ENCODE results near the gene FUT1.
A peak's percentile ranks its signal among the peaks of the same experiment; 100 is the strongest.

Gene FUT1

DNA sequence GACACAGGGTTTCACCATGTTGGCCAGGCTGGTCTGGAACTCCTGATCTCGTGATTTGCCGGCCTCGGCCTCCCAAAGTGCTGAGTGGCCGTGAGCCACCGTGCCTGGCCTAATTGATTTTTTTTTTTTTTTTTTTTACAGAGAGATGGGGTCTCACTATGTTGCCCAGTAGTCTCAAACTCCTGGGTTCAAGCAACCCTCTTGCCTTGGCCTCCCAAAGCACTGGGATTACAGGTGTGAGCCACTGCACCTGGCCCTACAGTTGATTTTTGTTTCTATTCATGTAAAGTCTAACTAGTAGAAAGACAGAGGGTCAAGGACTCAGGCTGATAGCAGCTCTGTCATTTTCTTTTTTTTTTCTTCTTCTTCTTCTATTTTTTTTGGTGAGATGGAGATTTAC lies 24.7 kb upstream of the FUT1 start:
- no CpG with 5 or more reads among the region's 5 CpGs for WGBS, 2 donors (ENCODE audit: extremely low coverage in 2 of 2, insufficient read length in 2 of 2, insufficient replicate concordance in 1 of 2)
- Histone ChIP-seq H2AFZ (ENCODE audit: low read length) (no peak overlapping the region), H3K14ac (ENCODE audit: low read length) (no peak overlapping the region), H3K27me3 (ENCODE audit: control insufficient read depth in 3 of 3, insufficient read depth in 3 of 3, low read depth in 1 of 3, low read length in 3 of 3) (peaks cover 0 to 3% (median 0%) of the 10 kb centered on the region in 3 experiments), H3K4me2 (ENCODE audit: insufficient read depth, low read length, poor library complexity, severe bottlenecking) (no peak overlapping the region), H3K4ac (ENCODE audit: low read length) (no peak overlapping the region), H3K79me1 (ENCODE audit: low read depth, low read length) (no peaks in the 10 kb centered on the region), H2BK12ac (ENCODE audit: low read length) (no peak overlapping the region), H4K8ac (ENCODE audit: low read depth, low read length) (no peak overlapping the region), H4K91ac (ENCODE audit: low read depth, low read length, poor library complexity) (no peak overlapping the region), H2BK15ac (ENCODE audit: low read length) (no peak overlapping the region), H3K36me3 (replicated peaks in 1 of 2; ENCODE audit: control insufficient read depth in 2 of 2, insufficient read depth in 2 of 2, low read length in 2 of 2) (no peaks in the 10 kb centered on the region), H3K9ac (ENCODE audit: low read depth, low read length, poor library complexity) (no peak overlapping the region), H3K23ac (ENCODE audit: low read depth, low read length, poor library complexity) (no peak overlapping the region), H3K18ac (ENCODE audit: low read length) (no peak overlapping the region), H3K27ac (replicated peaks; ENCODE audit: low read length) (no peak overlapping the region), H2BK120ac (ENCODE audit: low read depth, low read length) (no peak overlapping the region), H2AK5ac (ENCODE audit: low read depth, low read length) (no peak overlapping the region), H3K4me1 (ENCODE audit: control insufficient read depth in 2 of 2, insufficient read depth in 1 of 2, low read depth in 1 of 2, low read length in 2 of 2) (peaks cover 0 to 2% of the 10 kb centered on the region in 2 donors), H3K4me3 (ENCODE audit: low read length in 2 of 2) (no peak overlapping the region), H2BK5ac (ENCODE audit: low read length) (no peak overlapping the region), H3K9me3 (replicated peaks in 1 of 2; ENCODE audit: control insufficient read depth in 2 of 2, insufficient read depth in 1 of 2, low read depth in 1 of 2, low read length in 2 of 2) (no peaks in the 10 kb centered on the region)
- no peak for DNase-seq (ENCODE audit: low spot score)

DNA sequence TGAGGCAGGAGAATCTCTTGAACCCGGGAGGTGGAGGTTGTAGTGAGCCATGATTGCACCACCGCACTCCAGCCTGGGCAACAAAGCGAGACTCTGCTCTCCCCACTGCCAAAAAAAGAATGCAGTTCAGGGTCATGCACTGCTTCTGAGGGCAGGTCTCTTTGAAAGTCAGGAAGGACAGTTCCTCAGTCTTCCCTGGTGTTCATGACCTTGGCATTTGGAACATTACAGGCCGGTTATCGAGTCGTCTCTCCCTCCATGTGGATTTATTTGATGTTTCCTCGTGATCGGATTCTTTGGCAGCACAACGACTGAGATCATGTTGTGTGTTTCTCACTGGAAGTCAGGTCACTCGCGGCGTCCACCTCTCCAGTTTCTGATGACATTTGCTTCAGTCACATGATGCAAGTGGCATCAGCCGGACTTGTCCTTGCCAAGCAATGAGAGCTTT lies 20.1 kb upstream of the FUT1 start:
- no peak overlapping the region for H3K23ac ChIP-seq (ENCODE audit: low read depth, low read length, poor library complexity)
- H4K91ac ChIP-seq (ENCODE audit: low read depth, low read length, poor library complexity): no peak overlapping the region
- WGBS, 2 donors (ENCODE audit: extremely low coverage in 2 of 2, insufficient read length in 2 of 2, insufficient replicate concordance in 1 of 2): no CpG with 5 or more reads among the region's 13 CpGs
- H3K27me3 ChIP-seq (ENCODE audit: control insufficient read depth in 3 of 3, insufficient read depth in 3 of 3, low read depth in 1 of 3, low read length in 3 of 3): peaks cover 0 to 8% (median 0%) of the 10 kb centered on the region in 3 experiments
- H3K9me3 ChIP-seq (replicated peaks in 1 of 2; ENCODE audit: control insufficient read depth in 2 of 2, insufficient read depth in 1 of 2, low read depth in 1 of 2, low read length in 2 of 2): no peaks in the 10 kb centered on the region
- no peak overlapping the region for H3K27ac ChIP-seq (replicated peaks; ENCODE audit: low read length)
- no peak overlapping the region for H2AFZ ChIP-seq (ENCODE audit: low read length)
- H3K18ac ChIP-seq (ENCODE audit: low read length): no peak overlapping the region
- H3K14ac ChIP-seq (ENCODE audit: low read length): no peak overlapping the region
- no peak overlapping the region for H2BK15ac ChIP-seq (ENCODE audit: low read length)
- H3K9ac ChIP-seq (ENCODE audit: low read depth, low read length, poor library complexity): no peak overlapping the region
- H3K4ac ChIP-seq (ENCODE audit: low read length): no peak overlapping the region
- H3K36me3 ChIP-seq (replicated peaks in 1 of 2; ENCODE audit: control insufficient read depth in 2 of 2, insufficient read depth in 2 of 2, low read length in 2 of 2): no peaks in the 10 kb centered on the region
- H3K79me1 ChIP-seq (ENCODE audit: low read depth, low read length): no peaks in the 10 kb centered on the region
- H2BK120ac ChIP-seq (ENCODE audit: low read depth, low read length): no peak overlapping the region
- no peak overlapping the region for H3K4me3 ChIP-seq (ENCODE audit: low read length in 2 of 2)
- no peak for DNase-seq (ENCODE audit: low spot score)
- H2BK5ac ChIP-seq (ENCODE audit: low read length): no peak overlapping the region
- no peak overlapping the region for H2AK5ac ChIP-seq (ENCODE audit: low read depth, low read length)
- H4K8ac ChIP-seq (ENCODE audit: low read depth, low read length): no peak overlapping the region
- no peak overlapping the region for H2BK12ac ChIP-seq (ENCODE audit: low read length)
- no peak overlapping the region for H3K4me2 ChIP-seq (ENCODE audit: insufficient read depth, low read length, poor library complexity, severe bottlenecking)
- H3K4me1 ChIP-seq (ENCODE audit: control insufficient read depth in 2 of 2, insufficient read depth in 1 of 2, low read depth in 1 of 2, low read length in 2 of 2): no peaks in the 10 kb centered on the region

DNA sequence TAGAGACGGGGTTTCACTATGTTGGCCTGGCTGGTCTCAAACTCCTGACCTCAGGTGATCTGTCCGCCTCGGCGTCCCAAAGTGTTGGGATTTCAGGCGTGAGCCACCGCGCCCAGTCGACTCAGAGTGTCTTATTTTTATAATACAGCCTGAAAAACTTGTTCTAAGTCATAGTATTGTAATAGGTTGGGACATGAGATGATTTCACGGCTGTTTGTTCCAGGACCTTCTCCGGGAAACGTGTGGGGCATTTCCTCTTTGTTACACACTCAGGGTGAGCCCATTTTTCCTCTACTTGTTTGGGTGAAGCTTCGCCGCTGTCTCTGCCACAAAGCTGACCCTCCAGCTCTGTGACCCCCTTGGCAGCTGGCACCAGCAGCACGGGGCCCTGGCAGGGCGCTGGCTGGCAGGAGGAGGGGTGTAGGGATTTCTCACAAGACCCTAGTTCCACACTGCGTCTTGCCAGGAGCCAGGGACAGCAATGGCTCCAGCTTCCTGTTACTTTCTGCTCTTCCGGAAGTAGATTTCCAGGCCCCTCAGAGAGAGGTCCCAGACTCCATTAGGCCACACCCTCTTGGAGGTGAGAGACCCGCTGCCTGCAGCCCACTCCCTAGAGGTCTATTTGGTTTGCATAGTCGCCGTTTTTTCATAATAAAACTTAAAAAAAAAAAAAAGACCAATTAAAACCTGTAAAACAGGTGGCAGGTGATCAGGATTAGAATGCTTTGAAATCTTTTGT lies 18.5 kb upstream of the FUT1 start:
- WGBS, 2 donors (ENCODE audit: extremely low coverage in 2 of 2, insufficient read length in 2 of 2, insufficient replicate concordance in 1 of 2): no CpG with 5 or more reads among the region's 20 CpGs
- Histone ChIP-seq H2BK5ac (ENCODE audit: low read length) (no peak overlapping the region), H4K91ac (ENCODE audit: low read depth, low read length, poor library complexity) (no peak overlapping the region), H3K27me3 (ENCODE audit: control insufficient read depth in 3 of 3, insufficient read depth in 3 of 3, low read depth in 1 of 3, low read length in 3 of 3) (peaks cover 0 to 9% (median 0%) of the 10 kb centered on the region in 3 experiments), H3K9ac (ENCODE audit: low read depth, low read length, poor library complexity) (no peak overlapping the region), H3K4ac (ENCODE audit: low read length) (no peak overlapping the region), H2AFZ (ENCODE audit: low read length) (peak overlapping the region; percentile 61), H3K4me1 (ENCODE audit: control insufficient read depth in 2 of 2, insufficient read depth in 1 of 2, low read depth in 1 of 2, low read length in 2 of 2) (no peaks in the 10 kb centered on the region), H3K23ac (ENCODE audit: low read depth, low read length, poor library complexity) (no peak overlapping the region), H2BK120ac (ENCODE audit: low read depth, low read length) (no peak overlapping the region), H3K9me3 (replicated peaks in 1 of 2; ENCODE audit: control insufficient read depth in 2 of 2, insufficient read depth in 1 of 2, low read depth in 1 of 2, low read length in 2 of 2) (no peaks in the 10 kb centered on the region), H3K27ac (replicated peaks; ENCODE audit: low read length) (no peak overlapping the region), H3K4me3 (ENCODE audit: low read length in 2 of 2) (no peak overlapping the region), H2BK15ac (ENCODE audit: low read length) (no peak overlapping the region), H3K18ac (ENCODE audit: low read length) (no peak overlapping the region), H3K36me3 (replicated peaks in 1 of 2; ENCODE audit: control insufficient read depth in 2 of 2, insufficient read depth in 2 of 2, low read length in 2 of 2) (no peaks in the 10 kb centered on the region), H4K8ac (ENCODE audit: low read depth, low read length) (no peak overlapping the region), H3K4me2 (ENCODE audit: insufficient read depth, low read length, poor library complexity, severe bottlenecking) (no peak overlapping the region), H2BK12ac (ENCODE audit: low read length) (no peak overlapping the region), H3K79me1 (ENCODE audit: low read depth, low read length) (no peaks in the 10 kb centered on the region), H3K14ac (ENCODE audit: low read length) (no peak overlapping the region), H2AK5ac (ENCODE audit: low read depth, low read length) (no peak overlapping the region)
- DNase-seq (ENCODE audit: low spot score): no peak

DNA sequence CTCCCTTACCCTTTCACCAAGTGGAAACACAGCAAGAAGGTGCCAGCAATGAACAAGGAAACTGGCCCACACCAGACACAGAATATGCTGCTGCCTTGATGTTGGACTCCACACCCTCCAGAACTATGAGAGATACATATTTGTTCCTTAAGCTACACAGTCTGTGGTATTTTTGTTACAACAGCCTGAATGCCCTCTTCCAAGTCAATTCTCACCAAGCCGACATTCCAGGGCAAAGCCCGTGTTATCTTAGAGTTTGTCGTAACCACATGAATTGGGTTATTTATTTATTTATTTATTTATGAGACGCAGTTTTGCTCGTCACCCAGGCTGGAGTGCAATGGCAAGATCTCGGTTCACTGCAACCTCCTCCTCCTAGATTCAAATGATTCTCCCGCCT lies 17.8 kb upstream of the FUT1 start:
- WGBS, 2 donors (ENCODE audit: extremely low coverage in 2 of 2, insufficient read length in 2 of 2, insufficient replicate concordance in 1 of 2): no CpG with 5 or more reads among the region's 7 CpGs
- Histone ChIP-seq H3K4ac (ENCODE audit: low read length) (no peak overlapping the region), H3K4me1 (ENCODE audit: control insufficient read depth in 2 of 2, insufficient read depth in 1 of 2, low read depth in 1 of 2, low read length in 2 of 2) (no peaks in the 10 kb centered on the region), H3K79me1 (ENCODE audit: low read depth, low read length) (no peaks in the 10 kb centered on the region), H3K4me2 (ENCODE audit: insufficient read depth, low read length, poor library complexity, severe bottlenecking) (no peak overlapping the region), H2BK120ac (ENCODE audit: low read depth, low read length) (no peak overlapping the region), H2BK5ac (ENCODE audit: low read length) (no peak overlapping the region), H2AK5ac (ENCODE audit: low read depth, low read length) (no peak overlapping the region), H3K9ac (ENCODE audit: low read depth, low read length, poor library complexity) (no peak overlapping the region), H3K18ac (ENCODE audit: low read length) (no peak overlapping the region), H3K4me3 (ENCODE audit: low read length in 2 of 2) (no peak overlapping the region), H3K27ac (replicated peaks; ENCODE audit: low read length) (no peak overlapping the region), H3K36me3 (replicated peaks in 1 of 2; ENCODE audit: control insufficient read depth in 2 of 2, insufficient read depth in 2 of 2, low read length in 2 of 2) (no peaks in the 10 kb centered on the region), H3K23ac (ENCODE audit: low read depth, low read length, poor library complexity) (no peak overlapping the region), H4K91ac (ENCODE audit: low read depth, low read length, poor library complexity) (no peak overlapping the region), H2AFZ (ENCODE audit: low read length) (no peak overlapping the region), H3K14ac (ENCODE audit: low read length) (no peak overlapping the region), H4K8ac (ENCODE audit: low read depth, low read length) (no peak overlapping the region), H3K27me3 (ENCODE audit: control insufficient read depth in 3 of 3, insufficient read depth in 3 of 3, low read depth in 1 of 3, low read length in 3 of 3) (peaks cover 0 to 9% (median 0%) of the 10 kb centered on the region in 3 experiments), H3K9me3 (replicated peaks in 1 of 2; ENCODE audit: control insufficient read depth in 2 of 2, insufficient read depth in 1 of 2, low read depth in 1 of 2, low read length in 2 of 2) (no peaks in the 10 kb centered on the region), H2BK15ac (ENCODE audit: low read length) (no peak overlapping the region), H2BK12ac (ENCODE audit: low read length) (no peak overlapping the region)
- DNase-seq (ENCODE audit: low spot score): no peak
